ENCODE data around the gene C14orf180. TPM values are rescaled to one million over a fixed set of nuclear protein-coding genes. Genes with fewer than 3 reads are reported as not detected.

C14orf180 gene
- total RNA-seq, 1 donor from 2014 or later, result not detected

GRCh38 chr14:104550340-104550860 is 29.2 kb upstream of the C14orf180 start:
- DNase-seq (ENCODE audit: low read depth in 2 of 2), result no peak

GRCh38 chr14:104550861-104551728 is 28.5 kb upstream of the C14orf180 start:
- no peak for DNase-seq (ENCODE audit: low read depth in 2 of 2)

- no peak for DNase-seq (ENCODE audit: low read depth in 2 of 2)
Observed at GRCh38 chr14:104551851-104552737, 27.5 kb upstream of the C14orf180 start.

- DNase-seq (ENCODE audit: low read depth in 2 of 2), result no peak
Observed at GRCh38 chr14:104552738-104553125, 26.8 kb upstream of the C14orf180 start.

GRCh38 chr14:104553166-104554087 is 26.1 kb upstream of the C14orf180 start:
- no peak for DNase-seq (ENCODE audit: low read depth in 2 of 2)

- no peak for DNase-seq (ENCODE audit: low read depth in 2 of 2)
Observed at GRCh38 chr14:104554088-104554607, 25.4 kb upstream of the C14orf180 start.

GRCh38 chr14:104554608-104555429 is 24.7 kb upstream of the C14orf180 start:
- no peak for DNase-seq (ENCODE audit: low read depth in 2 of 2)

- no peak for DNase-seq (ENCODE audit: low read depth in 2 of 2)
Observed at GRCh38 chr14:104555430-104556255, 23.9 kb upstream of the C14orf180 start.

GRCh38 chr14:104556256-104557021 is 23.1 kb upstream of the C14orf180 start:
- no peak for DNase-seq (ENCODE audit: low read depth in 2 of 2)

GRCh38 chr14:104557086-104557485 is 22.5 kb upstream of the C14orf180 start:
- no peak for DNase-seq (ENCODE audit: low read depth in 2 of 2)

GRCh38 chr14:104557766-104558165 is 21.8 kb upstream of the C14orf180 start:
- no peak for DNase-seq (ENCODE audit: low read depth in 2 of 2)

GRCh38 chr14:104558231-104559027 is 21.1 kb upstream of the C14orf180 start:
- no peak for DNase-seq (ENCODE audit: low read depth in 2 of 2)

GRCh38 chr14:104559028-104559803 is 20.3 kb upstream of the C14orf180 start:
- DNase-seq (ENCODE audit: low read depth in 2 of 2), result no peak

GRCh38 chr14:104559804-104560585 is 19.6 kb upstream of the C14orf180 start:
- no peak for DNase-seq (ENCODE audit: low read depth in 2 of 2)

- DNase-seq (ENCODE audit: low read depth in 2 of 2), result no peak
Observed at GRCh38 chr14:104560586-104560945, 19.0 kb upstream of the C14orf180 start.

GRCh38 chr14:104561124-104561557 is 18.4 kb upstream of the C14orf180 start:
- no peak for DNase-seq (ENCODE audit: low read depth in 2 of 2)
